HFFc6 (cell line): ENCODE data around the gene C1orf87. TPM values are rescaled to one million over a fixed set of nuclear protein-coding genes. Genes with fewer than 3 reads are reported as not detected.

Experiments used
- DNase-seq: peaks from one replicate; pipeline ENCODE4 v3.0.0-alpha.2; 2018
- H3K27ac Mint-ChIP-seq: 2 replicates; pipeline ENCODE4 v1.8.0; 2020; ENCODE audit warnings: mild to moderate bottlenecking, mixed read lengths
- H3K27me3 Mint-ChIP-seq: 2 replicates; pipeline ENCODE4 v1.8.0; 2021; ENCODE audit warnings: mild to moderate bottlenecking, moderate library complexity, mixed read lengths; ENCODE audit not compliant: insufficient read depth
- H3K36me3 Mint-ChIP-seq: 2 replicates; pipeline ENCODE4 v1.8.0; 2021; ENCODE audit warnings: low read depth, mixed read lengths
- H3K4me1 Mint-ChIP-seq: 2 replicates; pipeline ENCODE4 v1.8.0; 2020; ENCODE audit warnings: low read depth, mixed read lengths
- H3K4me3 Mint-ChIP-seq: 2 replicates; pipeline ENCODE4 v1.8.0; 2020; ENCODE audit warnings: mild to moderate bottlenecking, moderate library complexity, mixed read lengths
- H3K9me3 Mint-ChIP-seq: 2 replicates; pipeline ENCODE4 v1.8.0; 2020; ENCODE audit warnings: mild to moderate bottlenecking, mixed read lengths
- CTCF ChIP-seq: fragments of 200-600 bp; sonication (generic); IDR thresholded peaks from 2 replicates; pipeline ENCODE4 v1.5.0; 2021; ENCODE audit warnings: antibody characterized with exemption, mild to moderate bottlenecking
- total RNA-seq, 6 experiments: library from RNA; stranded (reverse); fragmentation: NEBNext Ultra II Directional; extraction: Animal tissue kit (Norgen Biotek cat#: 25700); gene quantifications; 2 replicates in 1 of 6; 3 replicates in 5 of 6; pipeline ENCODE4 v1.2.3, GENCODE V29; 2021

The C1orf87 gene
- total RNA-seq, 6 experiments from 2014 or later = not detected

- TF ChIP-seq CTCF = no peak
- no peak overlapping the region for H3K4me3 Mint-ChIP-seq
- DNase-seq = no peak
These were observed 2.3 kb downstream of the C1orf87 start for GRCh38 chr1:60071296-60071695.

GRCh38 chr1:60069691-60070090 is 3.9 kb downstream of the C1orf87 start:
- DNase-seq = no peak

More at GRCh38 chr1:60071296-60071695, 2.3 kb downstream of the C1orf87 start:
- Mint-ChIP-seq H3K9me3 (no peaks in the 10 kb centered on the region; the same call in 1 of the 2 replicates), H3K36me3 (no peaks in the 10 kb centered on the region), H3K27ac (no peak overlapping the region), H3K27me3 (0 out of 2 replicates have a peak, but pooled peaks cover 2% of the 10 kb centered on the region), H3K4me1 (peaks cover 13% of the 10 kb centered on the region)

GRCh38 chr1:60068393-60069045 is 5.1 kb downstream of the C1orf87 start:
- Mint-ChIP-seq H3K4me1 (peaks cover 13% of the 10 kb centered on the region), H3K9me3 (no peaks in the 10 kb centered on the region; the same call in 1 of the 2 replicates), H3K27me3 (no peaks in the 10 kb centered on the region; the same call in 1 of the 2 replicates), H3K4me3 (no peak overlapping the region), H3K27ac (no peak overlapping the region), H3K36me3 (no peaks in the 10 kb centered on the region)
- TF ChIP-seq CTCF = no peak
- DNase-seq = peak; percentile 16

More at GRCh38 chr1:60069691-60070090, 3.9 kb downstream of the C1orf87 start:
- H3K36me3 Mint-ChIP-seq = no peaks in the 10 kb centered on the region
- no peak for TF ChIP-seq CTCF
- H3K4me3 Mint-ChIP-seq = no peak overlapping the region
- H3K27me3 Mint-ChIP-seq = peaks cover under 1% of the 10 kb centered on the region; the same call in 1 of the 2 replicates
- H3K4me1 Mint-ChIP-seq = peaks cover 13% of the 10 kb centered on the region
- no peaks in the 10 kb centered on the region; the same call in 1 of the 2 replicates for H3K9me3 Mint-ChIP-seq
- H3K27ac Mint-ChIP-seq = no peak overlapping the region

GRCh38 chr1:60066001-60066400 is 7.6 kb downstream of the C1orf87 start:
- Mint-ChIP-seq H3K27me3 (no peaks in the 10 kb centered on the region; the same call in 1 of the 2 replicates), H3K4me3 (no peak overlapping the region), H3K9me3 (no peaks in the 10 kb centered on the region; the same call in 1 of the 2 replicates), H3K36me3 (no peaks in the 10 kb centered on the region), H3K27ac (no peak overlapping the region), H3K4me1 (peaks cover 13% of the 10 kb centered on the region)
- TF ChIP-seq CTCF = no peak
- DNase-seq = no peak

- no peak for TF ChIP-seq CTCF
- H3K9me3 Mint-ChIP-seq = no peaks in the 10 kb centered on the region; the same call in 1 of the 2 replicates
- H3K27me3 Mint-ChIP-seq = no peaks in the 10 kb centered on the region; the same call in 1 of the 2 replicates
- H3K4me1 Mint-ChIP-seq = peaks cover 13% of the 10 kb centered on the region
- H3K27ac Mint-ChIP-seq = no peak overlapping the region
- H3K36me3 Mint-ChIP-seq = no peaks in the 10 kb centered on the region
- DNase-seq = no peak
- H3K4me3 Mint-ChIP-seq = no peak overlapping the region
These were observed 8.4 kb downstream of the C1orf87 start for GRCh38 chr1:60065199-60065598.
